Endothelial cell (in vitro differentiated cells): ENCODE measurements around the gene TFF3. TPM values are rescaled to one million over a fixed set of nuclear protein-coding genes. Genes with fewer than 3 reads are reported as not detected.

Source experiments
- DNase-seq: peaks from one replicate; pipeline ENCODE4 v3.0.0; 2021; ENCODE audit warnings: low spot score
- H3K27ac Mint-ChIP-seq: one replicate; pipeline ENCODE4 v1.8.0; 2021; ENCODE audit warnings: mixed read lengths, inconsistent platforms; ENCODE audit not compliant: unreplicated experiment
- H3K27me3 Mint-ChIP-seq: one replicate; pipeline ENCODE4 v1.8.0; 2021; ENCODE audit warnings: mild to moderate bottlenecking, moderate library complexity, mixed read lengths, inconsistent platforms; ENCODE audit not compliant: unreplicated experiment
- H3K36me3 Mint-ChIP-seq: one replicate; pipeline ENCODE4 v1.8.0; 2021; ENCODE audit warnings: mild to moderate bottlenecking, low read depth, mixed read lengths, inconsistent platforms; ENCODE audit not compliant: unreplicated experiment
- H3K4me1 Mint-ChIP-seq: one replicate; pipeline ENCODE4 v1.8.0; 2021; ENCODE audit warnings: mild to moderate bottlenecking, mixed read lengths, inconsistent platforms; ENCODE audit not compliant: unreplicated experiment
- H3K4me3 Mint-ChIP-seq: one replicate; pipeline ENCODE4 v1.8.0; 2021; ENCODE audit warnings: mild to moderate bottlenecking, mixed read lengths, inconsistent platforms; ENCODE audit not compliant: unreplicated experiment
- H3K9me3 Mint-ChIP-seq: one replicate; pipeline ENCODE4 v1.8.0; 2021; ENCODE audit warnings: mixed read lengths, inconsistent platforms; ENCODE audit not compliant: unreplicated experiment
- CTCF ChIP-seq: fragments of 200-600 bp; sonication (generic); IDR thresholded peaks from one replicate; pipeline ENCODE4 v1.5.0; 2021; ENCODE audit warnings: antibody characterized with exemption; ENCODE audit not compliant: unreplicated experiment
- total RNA-seq: library from RNA; stranded (reverse); fragmentation: NEBNext Ultra II Directional; extraction: Animal tissue kit (Norgen Biotek cat#: 25700); gene quantifications from one replicate; pipeline ENCODE4 v1.2.1, GENCODE V29; 2021; ENCODE audit not compliant: unreplicated experiment

Gene TFF3
- total RNA-seq, 1 donor from 2014 or later: not detected

GRCh38 chr21:42356650-42357049 lies 41.4 kb upstream of the TFF3 start:
- no peak for TF ChIP-seq CTCF
- peaks cover 5% of the 10 kb centered on the region for H3K9me3 Mint-ChIP-seq
- no peak for DNase-seq
- peaks cover 4% of the 10 kb centered on the region for H3K27me3 Mint-ChIP-seq
- H3K36me3 Mint-ChIP-seq: peaks cover 10% of the 10 kb centered on the region
- peaks cover 6% of the 10 kb centered on the region for H3K4me1 Mint-ChIP-seq
- no peak overlapping the region for H3K4me3 Mint-ChIP-seq
- no peak overlapping the region for H3K27ac Mint-ChIP-seq

GRCh38 chr21:42356046-42356445 lies 40.8 kb upstream of the TFF3 start:
- no peak overlapping the region for H3K4me3 Mint-ChIP-seq
- H3K27ac Mint-ChIP-seq: no peak overlapping the region
- DNase-seq: no peak
- H3K9me3 Mint-ChIP-seq: peaks cover 5% of the 10 kb centered on the region
- peaks cover 6% of the 10 kb centered on the region for H3K4me1 Mint-ChIP-seq
- H3K36me3 Mint-ChIP-seq: peaks cover 10% of the 10 kb centered on the region
- H3K27me3 Mint-ChIP-seq: peaks cover 4% of the 10 kb centered on the region
- no peak for TF ChIP-seq CTCF

GRCh38 chr21:42353623-42354022 lies 38.4 kb upstream of the TFF3 start:
- no peak for DNase-seq
- TF ChIP-seq CTCF: no peak
- Mint-ChIP-seq H3K27me3 (peaks cover 4% of the 10 kb centered on the region), H3K27ac (no peak overlapping the region), H3K4me3 (no peak overlapping the region), H3K36me3 (peaks cover 10% of the 10 kb centered on the region), H3K4me1 (peaks cover 6% of the 10 kb centered on the region), H3K9me3 (peaks cover 4% of the 10 kb centered on the region)

- TF ChIP-seq CTCF: no peak
- Mint-ChIP-seq H3K4me3 (no peak overlapping the region), H3K27ac (no peak overlapping the region), H3K27me3 (peaks cover 4% of the 10 kb centered on the region), H3K36me3 (peaks cover 3% of the 10 kb centered on the region), H3K4me1 (peaks cover 6% of the 10 kb centered on the region), H3K9me3 (no peaks in the 10 kb centered on the region)
- DNase-seq: no peak
These were observed 37.4 kb upstream of the TFF3 start for GRCh38 chr21:42352441-42353095.

- Mint-ChIP-seq H3K36me3 (no peaks in the 10 kb centered on the region), H3K27ac (no peak overlapping the region), H3K4me1 (peaks cover 6% of the 10 kb centered on the region), H3K27me3 (peaks cover 4% of the 10 kb centered on the region), H3K9me3 (no peaks in the 10 kb centered on the region), H3K4me3 (no peak overlapping the region)
- TF ChIP-seq CTCF: no peak
- DNase-seq: no peak
These were observed 36.6 kb upstream of the TFF3 start for GRCh38 chr21:42351626-42352440.
